ENCODE data around the gene RNF111.
A peak's percentile ranks its signal among the peaks of the same experiment; 100 is the strongest.
"Not testable (repeated sequence)": the region's sequence is repeated elsewhere in the genome, so short reads cannot be mapped to it uniquely, and the experiment has no call there.

The RNF111 gene

DNA sequence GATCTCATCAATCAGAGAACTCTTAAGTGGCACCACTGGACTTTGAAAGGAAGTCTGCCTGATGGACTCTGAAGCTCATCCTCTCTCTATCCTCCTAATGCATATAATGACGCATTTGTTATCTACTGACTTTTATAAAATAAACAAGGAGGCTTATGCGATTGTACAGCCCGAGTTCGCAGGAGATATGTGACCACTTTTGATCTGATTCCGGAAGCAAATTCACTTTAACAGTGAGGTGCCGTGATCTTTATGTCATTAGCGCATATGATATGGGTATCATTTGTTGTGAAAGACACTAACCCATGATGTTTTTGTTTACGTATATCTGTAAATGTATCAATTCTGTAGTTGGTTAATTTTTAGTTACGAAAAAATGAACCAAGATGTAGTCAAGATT is 427 bp upstream of the RNF111 start:
- Histone ChIP-seq H3K27me3 (replicated peaks; ENCODE audit: control insufficient read depth, insufficient read depth, low read length) (no peaks in the 10 kb centered on the region), H3K36me3 (ENCODE audit: control insufficient read depth, insufficient read depth, low read length) (no peaks in the 10 kb centered on the region), H3K4me3 (replicated peaks; ENCODE audit: low read depth, low read length) (peak overlapping the region; percentile 85)
- no peak for DNase-seq (ENCODE audit: extremely low read depth, insufficient read length)
- TF ChIP-seq, protein P1, sequence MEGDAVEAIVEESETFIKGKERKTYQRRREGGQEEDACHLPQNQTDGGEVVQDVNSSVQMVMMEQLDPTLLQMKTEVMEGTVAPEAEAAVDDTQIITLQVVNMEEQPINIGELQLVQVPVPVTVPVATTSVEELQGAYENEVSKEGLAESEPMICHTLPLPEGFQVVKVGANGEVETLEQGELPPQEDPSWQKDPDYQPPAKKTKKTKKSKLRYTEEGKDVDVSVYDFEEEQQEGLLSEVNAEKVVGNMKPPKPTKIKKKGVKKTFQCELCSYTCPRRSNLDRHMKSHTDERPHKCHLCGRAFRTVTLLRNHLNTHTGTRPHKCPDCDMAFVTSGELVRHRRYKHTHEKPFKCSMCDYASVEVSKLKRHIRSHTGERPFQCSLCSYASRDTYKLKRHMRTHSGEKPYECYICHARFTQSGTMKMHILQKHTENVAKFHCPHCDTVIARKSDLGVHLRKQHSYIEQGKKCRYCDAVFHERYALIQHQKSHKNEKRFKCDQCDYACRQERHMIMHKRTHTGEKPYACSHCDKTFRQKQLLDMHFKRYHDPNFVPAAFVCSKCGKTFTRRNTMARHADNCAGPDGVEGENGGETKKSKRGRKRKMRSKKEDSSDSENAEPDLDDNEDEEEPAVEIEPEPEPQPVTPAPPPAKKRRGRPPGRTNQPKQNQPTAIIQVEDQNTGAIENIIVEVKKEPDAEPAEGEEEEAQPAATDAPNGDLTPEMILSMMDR (IDR thresholded peaks at IDR 0.05; ENCODE audit: insufficient read depth, low read length, poor library complexity, severe bottlenecking): no peak

DNA sequence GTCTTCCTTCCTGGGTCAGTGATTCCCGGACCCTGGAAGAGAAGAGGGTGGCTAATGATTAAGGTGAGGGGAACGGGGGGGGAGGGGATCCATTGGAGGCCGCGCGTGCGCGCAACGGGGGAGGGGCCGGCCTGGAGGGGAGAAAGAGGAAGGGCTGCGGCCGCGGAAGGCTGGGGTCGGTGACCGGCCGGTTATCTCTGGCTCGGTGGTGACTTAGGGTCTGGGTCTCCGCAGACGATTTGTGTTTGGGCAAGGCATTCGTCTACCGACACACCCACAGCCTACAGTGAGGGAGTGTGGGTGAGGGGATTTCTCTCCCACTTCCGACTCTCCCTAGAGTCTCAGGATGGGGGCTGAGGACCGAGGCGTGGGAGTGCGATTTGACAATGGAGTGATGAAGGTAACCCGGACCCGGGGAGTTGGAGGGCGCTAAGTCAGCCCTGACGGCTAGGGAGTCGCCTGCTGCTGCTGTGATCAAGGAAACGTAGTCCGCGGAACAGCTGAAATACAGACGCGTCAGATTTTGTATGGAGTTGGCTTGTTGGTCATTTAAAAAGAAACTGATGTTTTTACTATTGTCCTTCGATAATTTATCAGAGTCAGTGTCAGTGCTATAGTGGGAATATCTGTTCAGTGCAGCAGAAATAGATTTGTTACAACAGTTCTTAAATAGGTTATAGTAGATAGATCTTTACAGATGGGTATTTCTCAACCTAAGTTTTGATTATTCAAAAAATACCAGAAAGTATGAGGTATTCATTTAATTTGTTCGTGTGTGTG is 733 bp downstream of the RNF111 start:
- H3K36me3 ChIP-seq (ENCODE audit: control insufficient read depth, insufficient read depth, low read length): no peaks in the 10 kb centered on the region
- peak overlapping the region; percentile 85 for H3K4me3 ChIP-seq (replicated peaks; ENCODE audit: low read depth, low read length)
- no peaks in the 10 kb centered on the region for H3K27me3 ChIP-seq (replicated peaks; ENCODE audit: control insufficient read depth, insufficient read depth, low read length)
- DNase-seq (ENCODE audit: extremely low read depth, insufficient read length): no peak
- TF ChIP-seq, protein P1 (IDR thresholded peaks at IDR 0.05; ENCODE audit: insufficient read depth, low read length, poor library complexity, severe bottlenecking): no peak

- DNase-seq (ENCODE audit: extremely low read depth, insufficient read length): no peak
Observed at GRCh38 chr15:58992181-58992580, 4.7 kb downstream of the RNF111 start.

DNA sequence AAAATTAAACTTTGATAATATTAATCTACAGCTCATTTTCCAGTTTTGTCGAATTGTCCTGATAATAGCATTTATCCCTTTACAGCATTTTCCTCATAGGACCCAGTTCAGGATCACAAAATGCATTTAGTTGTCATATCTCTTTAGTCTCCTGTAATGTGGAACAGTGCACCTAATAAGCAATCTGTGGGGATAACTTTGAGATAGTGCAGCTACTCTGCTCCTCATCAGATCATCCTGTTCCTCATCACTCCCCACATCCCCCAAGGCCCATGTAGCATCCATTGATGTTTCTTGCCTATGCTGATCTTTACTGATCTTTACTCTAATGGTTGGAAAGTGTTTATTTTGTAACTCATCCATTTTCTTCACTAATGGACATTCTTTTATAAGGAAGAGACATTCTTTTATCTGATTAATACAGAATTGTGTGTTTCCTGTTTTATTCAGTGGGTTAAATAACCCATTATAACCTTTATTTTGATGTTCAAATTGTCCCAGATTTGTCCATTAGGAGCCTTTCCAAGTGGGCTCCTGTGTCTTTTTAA is 7.5 kb downstream of the RNF111 start:
- TF ChIP-seq, protein P1 (IDR thresholded peaks at IDR 0.05; ENCODE audit: insufficient read depth, low read length, poor library complexity, severe bottlenecking): no peak
- H3K36me3 ChIP-seq (ENCODE audit: control insufficient read depth, insufficient read depth, low read length): no peaks in the 10 kb centered on the region
- DNase-seq (ENCODE audit: extremely low read depth, insufficient read length): no peak
- H3K4me3 ChIP-seq (replicated peaks; ENCODE audit: low read depth, low read length): no peak overlapping the region
- H3K27me3 ChIP-seq (replicated peaks; ENCODE audit: control insufficient read depth, insufficient read depth, low read length): no peaks in the 10 kb centered on the region

More at GRCh38 chr15:58992181-58992580, 4.7 kb downstream of the RNF111 start:
- H3K36me3 ChIP-seq (ENCODE audit: control insufficient read depth, insufficient read depth, low read length): no peaks in the 10 kb centered on the region
- no peak overlapping the region for H3K4me3 ChIP-seq (replicated peaks; ENCODE audit: low read depth, low read length)
- no peaks in the 10 kb centered on the region for H3K27me3 ChIP-seq (replicated peaks; ENCODE audit: control insufficient read depth, insufficient read depth, low read length)
- TF ChIP-seq, protein P1 (IDR thresholded peaks at IDR 0.05; ENCODE audit: insufficient read depth, low read length, poor library complexity, severe bottlenecking): no peak

GRCh38 chr15:58999694-59000093 is 12.2 kb downstream of the RNF111 start:
- Histone ChIP-seq H3K36me3 (ENCODE audit: control insufficient read depth, insufficient read depth, low read length) (peaks cover 2% of the 10 kb centered on the region), H3K4me3 (replicated peaks; ENCODE audit: low read depth, low read length) (no peak overlapping the region), H3K27me3 (replicated peaks; ENCODE audit: control insufficient read depth, insufficient read depth, low read length) (no peaks in the 10 kb centered on the region)
- TF ChIP-seq, protein P1 (IDR thresholded peaks at IDR 0.05; ENCODE audit: insufficient read depth, low read length, poor library complexity, severe bottlenecking): no peak
- DNase-seq (ENCODE audit: extremely low read depth, insufficient read length): no peak

- not testable (repeated sequence) for H3K4me3 ChIP-seq (replicated peaks; ENCODE audit: low read depth, low read length); DNase-seq (ENCODE audit: extremely low read depth, insufficient read length); H3K27me3 ChIP-seq (replicated peaks; ENCODE audit: control insufficient read depth, insufficient read depth, low read length)
Observed at GRCh38 chr15:59000251-59000650, 12.8 kb downstream of the RNF111 start.

More at GRCh38 chr15:59000251-59000650, 12.8 kb downstream of the RNF111 start:
- not testable (repeated sequence) for H3K36me3 ChIP-seq (ENCODE audit: control insufficient read depth, insufficient read depth, low read length)
